ENCODE measurements around the gene GTF2A1L. TPM values are rescaled to one million over a fixed set of nuclear protein-coding genes. Genes with fewer than 3 reads are reported as not detected.

GTF2A1L gene
- total RNA-seq, 1 experiment from 2014 or later: not detected

DNA sequence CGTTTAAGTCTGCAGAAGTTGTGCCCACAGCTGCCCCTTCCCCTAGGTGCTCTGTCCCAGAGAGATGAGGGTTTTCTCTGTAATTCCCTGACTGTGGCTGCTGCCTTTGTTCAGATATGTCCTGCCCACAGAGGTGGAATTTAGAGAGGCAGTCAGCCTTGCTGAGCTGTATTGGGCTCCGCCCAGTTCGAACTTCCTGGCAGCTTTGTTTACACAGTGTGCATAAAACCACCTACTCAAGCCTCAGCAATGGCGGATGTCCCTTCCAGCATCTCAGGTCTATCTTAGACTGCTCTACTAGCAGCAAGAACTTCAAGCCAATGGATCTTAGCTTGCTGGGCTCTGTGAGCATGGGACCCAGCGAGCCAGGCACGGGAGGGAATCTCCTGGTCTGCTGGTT, 89.8 kb downstream of the GTF2A1L start:
- CTCF ChIA-PET: no interaction called here
- no peaks in the 10 kb centered on the region for H3K27me3 ChIP-seq (replicated peaks; ENCODE audit: insufficient read depth, low read depth, low read length, poor library complexity)
- H3K27ac ChIP-seq (ENCODE audit: low read depth, low read length, poor library complexity, severe bottlenecking): no peak overlapping the region
- TF ChIP-seq, protein P1, sequence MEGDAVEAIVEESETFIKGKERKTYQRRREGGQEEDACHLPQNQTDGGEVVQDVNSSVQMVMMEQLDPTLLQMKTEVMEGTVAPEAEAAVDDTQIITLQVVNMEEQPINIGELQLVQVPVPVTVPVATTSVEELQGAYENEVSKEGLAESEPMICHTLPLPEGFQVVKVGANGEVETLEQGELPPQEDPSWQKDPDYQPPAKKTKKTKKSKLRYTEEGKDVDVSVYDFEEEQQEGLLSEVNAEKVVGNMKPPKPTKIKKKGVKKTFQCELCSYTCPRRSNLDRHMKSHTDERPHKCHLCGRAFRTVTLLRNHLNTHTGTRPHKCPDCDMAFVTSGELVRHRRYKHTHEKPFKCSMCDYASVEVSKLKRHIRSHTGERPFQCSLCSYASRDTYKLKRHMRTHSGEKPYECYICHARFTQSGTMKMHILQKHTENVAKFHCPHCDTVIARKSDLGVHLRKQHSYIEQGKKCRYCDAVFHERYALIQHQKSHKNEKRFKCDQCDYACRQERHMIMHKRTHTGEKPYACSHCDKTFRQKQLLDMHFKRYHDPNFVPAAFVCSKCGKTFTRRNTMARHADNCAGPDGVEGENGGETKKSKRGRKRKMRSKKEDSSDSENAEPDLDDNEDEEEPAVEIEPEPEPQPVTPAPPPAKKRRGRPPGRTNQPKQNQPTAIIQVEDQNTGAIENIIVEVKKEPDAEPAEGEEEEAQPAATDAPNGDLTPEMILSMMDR (conservative IDR thresholded peaks at IDR 0.05; ENCODE audit: low read depth, low read length): no peak
- no peak for TF ChIP-seq EZH2 (IDR thresholded peaks at IDR 0.05; ENCODE audit: borderline replicate concordance, low read depth, low read length, poor library complexity, severe bottlenecking)
- H3K9me3 ChIP-seq (ENCODE audit: low read depth, low read length, poor library complexity, severe bottlenecking): no peaks in the 10 kb centered on the region
- no TSS peak for BruUV-seq (replicated peaks)
- H3K36me3 ChIP-seq (ENCODE audit: insufficient read depth, low read length, poor library complexity, severe bottlenecking): no peaks in the 10 kb centered on the region
- intact Hi-C loops (cut with micrococcal nuclease; ENCODE audit: unreplicated experiment): no loop called here
- no peak overlapping the region for H3K4me3 ChIP-seq (ENCODE audit: low read depth, low read length, poor library complexity, severe bottlenecking)
- DNase-seq (ENCODE audit: low spot score): no peak
- H3K4me1 ChIP-seq (ENCODE audit: insufficient read depth, low read length, poor library complexity, severe bottlenecking): no peaks in the 10 kb centered on the region
- POLR2A ChIA-PET (ENCODE audit: low non-redundant PET): no interaction called here

- Histone ChIP-seq H3K36me3 (ENCODE audit: insufficient read depth, low read length, poor library complexity, severe bottlenecking) (no peaks in the 10 kb centered on the region), H3K9me3 (ENCODE audit: low read depth, low read length, poor library complexity, severe bottlenecking) (no peaks in the 10 kb centered on the region), H3K4me1 (ENCODE audit: insufficient read depth, low read length, poor library complexity, severe bottlenecking) (no peaks in the 10 kb centered on the region), H3K27me3 (replicated peaks; ENCODE audit: insufficient read depth, low read depth, low read length, poor library complexity) (no peaks in the 10 kb centered on the region), H3K27ac (ENCODE audit: low read depth, low read length, poor library complexity, severe bottlenecking) (no peak overlapping the region), H3K4me3 (ENCODE audit: low read depth, low read length, poor library complexity, severe bottlenecking) (no peak overlapping the region)
- ChIA-PET POLR2A (ENCODE audit: low non-redundant PET) (no interaction called here), CTCF (no interaction called here)
- intact Hi-C loops (cut with micrococcal nuclease; ENCODE audit: unreplicated experiment): no loop called here
- TF ChIP-seq, protein P1 (conservative IDR thresholded peaks at IDR 0.05; ENCODE audit: low read depth, low read length): no peak
- no TSS peak for BruUV-seq (replicated peaks)
- no peak for DNase-seq (ENCODE audit: low spot score)
Measured at GRCh38 chr2:48709096-48710034, 91.7 kb downstream of the GTF2A1L start.

- TF ChIP-seq, protein P1 (conservative IDR thresholded peaks at IDR 0.05; ENCODE audit: low read depth, low read length): no peak
- no peak for TF ChIP-seq EZH2 (IDR thresholded peaks at IDR 0.05; ENCODE audit: borderline replicate concordance, low read depth, low read length, poor library complexity, severe bottlenecking)
- ChIA-PET POLR2A (ENCODE audit: low non-redundant PET) (no interaction called here), CTCF (no interaction called here)
- Histone ChIP-seq H3K36me3 (ENCODE audit: insufficient read depth, low read length, poor library complexity, severe bottlenecking) (no peaks in the 10 kb centered on the region), H3K27ac (ENCODE audit: low read depth, low read length, poor library complexity, severe bottlenecking) (no peak overlapping the region), H3K27me3 (replicated peaks; ENCODE audit: insufficient read depth, low read depth, low read length, poor library complexity) (no peaks in the 10 kb centered on the region), H3K4me1 (ENCODE audit: insufficient read depth, low read length, poor library complexity, severe bottlenecking) (peaks cover 16% of the 10 kb centered on the region), H3K9me3 (ENCODE audit: low read depth, low read length, poor library complexity, severe bottlenecking) (no peaks in the 10 kb centered on the region), H3K4me3 (ENCODE audit: low read depth, low read length, poor library complexity, severe bottlenecking) (no peak overlapping the region)
- BruUV-seq (replicated peaks): no TSS peak
- intact Hi-C loops (cut with micrococcal nuclease; ENCODE audit: unreplicated experiment): no loop called here
- no peak for DNase-seq (ENCODE audit: low spot score)
Measured at GRCh38 chr2:48711343-48711742, 93.7 kb downstream of the GTF2A1L start.

Measured in A673 (cell line).